Fibroblast of lung (primary cell): ENCODE results near the gene RNF223. TPM values are rescaled to one million over a fixed set of nuclear protein-coding genes. Genes with fewer than 3 reads are reported as not detected.

Experiments used
- DNase-seq, 2 donors: peaks; one replicate each; pipeline versions ENCODE4 v3.0.0 to v3.0.0-alpha.2; 2010; ENCODE audit warnings: low read depth in 2 of 2
- H2AFZ ChIP-seq: 2 replicates; pipeline ENCODE4 v1.5.1; 2012; ENCODE audit warnings: low read length, control low read depth, inconsistent platforms
- H3K27ac ChIP-seq: 2 replicates; pipeline ENCODE4 v1.5.1; 2011; ENCODE audit warnings: low read length, control low read depth; ENCODE audit not compliant: insufficient read depth
- H3K27me3 ChIP-seq: 2 replicates; pipeline ENCODE4 v1.5.1; 2011; ENCODE audit warnings: mild to moderate bottlenecking, low read length; ENCODE audit not compliant: control insufficient read depth, insufficient read depth
- H3K36me3 ChIP-seq: 2 replicates; pipeline ENCODE4 v1.5.1; 2011; ENCODE audit warnings: low read length; ENCODE audit not compliant: control insufficient read depth, insufficient read depth
- H3K4me1 ChIP-seq: 2 replicates; pipeline ENCODE4 v1.5.1; 2011; ENCODE audit warnings: low read length; ENCODE audit not compliant: control insufficient read depth, insufficient read depth; ENCODE audit errors: extremely low read depth
- H3K4me2 ChIP-seq: 2 replicates; pipeline ENCODE4 v1.5.1; 2011; ENCODE audit warnings: low read length, control low read depth; ENCODE audit not compliant: insufficient read depth; ENCODE audit errors: extremely low read depth
- H3K4me3 ChIP-seq, 4 experiments: fragments of 200-600 bp in 1 of 4; sonication (generic) in 1 of 4; replicated peaks in 1 of 4; 2 replicates each; pipeline ENCODE4 v1.5.1; 2011 to 2016; ENCODE audit warnings: low read length in 4 of 4, low read depth in 3 of 4, mild to moderate bottlenecking in 3 of 4, control low read depth in 2 of 4, inconsistent platforms in 1 of 4, mixed read lengths in 1 of 4; ENCODE audit not compliant: insufficient read depth in 1 of 4; ENCODE audit errors: control extremely low read depth in 1 of 4
- H3K79me2 ChIP-seq: 2 replicates; pipeline ENCODE4 v1.5.1; 2012; ENCODE audit warnings: mild to moderate bottlenecking, low read length, inconsistent platforms; ENCODE audit not compliant: control insufficient read depth, insufficient read depth
- H3K9ac ChIP-seq: 2 replicates; pipeline ENCODE4 v1.5.1; 2011; ENCODE audit warnings: mild to moderate bottlenecking, low read length, control low read depth; ENCODE audit not compliant: insufficient read depth
- H3K9me3 ChIP-seq: 2 replicates; pipeline ENCODE4 v1.5.1; 2012; ENCODE audit warnings: low read depth, low read length; ENCODE audit not compliant: control insufficient read depth, insufficient read depth
- H4K20me1 ChIP-seq: 2 replicates; pipeline ENCODE4 v1.5.1; 2011; ENCODE audit warnings: low read length; ENCODE audit not compliant: control insufficient read depth, insufficient read depth; ENCODE audit errors: extremely low read depth
- CTCF ChIP-seq, 2 donors: IDR thresholded peaks in 1 of 2; conservative IDR thresholded peaks in 1 of 2; 1 replicate in 1 of 2; 2 replicates in 1 of 2; pipeline ENCODE4 v1.5.1; 2011 to 2012; ENCODE audit warnings: low read length in 2 of 2, control low read depth in 1 of 2, inconsistent platforms in 1 of 2, low read depth in 1 of 2, mild to moderate bottlenecking in 1 of 2
- EZH2 ChIP-seq: IDR thresholded peaks from 2 replicates; pipeline ENCODE4 v1.5.1; 2012; ENCODE audit warnings: low read length, control low read depth, mild to moderate bottlenecking; ENCODE audit errors: missing control alignments
- polyA plus RNA-seq, 2 donors: library from polyadenylated mRNA; depleted of rRNA in 1 of 2; stranded (reverse) in 1 of 2; unstranded in 1 of 2; fragments of >200 nt; gene quantifications; 2 replicates each; pipeline ENCODE4 v1.2.1, GENCODE V29; 2011 to 2012; ENCODE audit warnings: missing spikeins in 1 of 2
- total RNA-seq: library from RNA; depleted of rRNA; stranded (reverse); fragments of >200 nt; gene quantifications from 2 replicates; pipeline ENCODE4 v1.2.1, GENCODE V29; 2014

RNF223 gene
- total and polyA plus RNA-seq, 2 donors (not counting 1 experiment from before 2014, with no cell fraction given): not detected

GRCh38 chr1:1091344-1092148, 17.4 kb upstream of the RNF223 start:
- no peaks in the 10 kb centered on the region for H3K36me3 ChIP-seq
- no peak overlapping the region for H3K9ac ChIP-seq
- no peak for TF ChIP-seq CTCF (conservative IDR thresholded peaks at IDR 0.05 in 1 of 2, IDR thresholded peaks at IDR 0.05 in 1 of 2; ENCODE audit: low read depth in 1 of 2, low read length in 2 of 2)
- TF ChIP-seq EZH2: no peak
- no peak overlapping the region for H3K4me2 ChIP-seq
- no peaks in the 10 kb centered on the region for H3K79me2 ChIP-seq
- H3K27ac ChIP-seq: no peak overlapping the region
- no peak overlapping the region for H3K4me3 ChIP-seq
- DNase-seq: no peak
- no peaks in the 10 kb centered on the region for H4K20me1 ChIP-seq
- no peaks in the 10 kb centered on the region for H3K4me1 ChIP-seq
- no peaks in the 10 kb centered on the region for H3K27me3 ChIP-seq
- H3K9me3 ChIP-seq: no peaks in the 10 kb centered on the region
- no peak overlapping the region for H2AFZ ChIP-seq

- Histone ChIP-seq H3K4me2 (no peak overlapping the region), H2AFZ (no peak overlapping the region), H3K36me3 (no peaks in the 10 kb centered on the region), H3K9me3 (no peaks in the 10 kb centered on the region), H3K4me1 (no peaks in the 10 kb centered on the region), H3K27ac (no peak overlapping the region), H3K79me2 (no peaks in the 10 kb centered on the region), H3K4me3 (no peak overlapping the region), H3K27me3 (no peaks in the 10 kb centered on the region), H3K9ac (no peak overlapping the region), H4K20me1 (no peaks in the 10 kb centered on the region)
- DNase-seq: no peak
- TF ChIP-seq CTCF (conservative IDR thresholded peaks at IDR 0.05 in 1 of 2, IDR thresholded peaks at IDR 0.05 in 1 of 2; ENCODE audit: low read depth in 1 of 2, low read length in 2 of 2): no peak
- no peak for TF ChIP-seq EZH2
Measured at GRCh38 chr1:1090424-1091343, 16.6 kb upstream of the RNF223 start.

GRCh38 chr1:1089731-1090423, 15.8 kb upstream of the RNF223 start:
- Histone ChIP-seq H3K4me1 (no peaks in the 10 kb centered on the region), H3K9me3 (no peaks in the 10 kb centered on the region), H2AFZ (no peak overlapping the region), H3K4me3 (no peak overlapping the region), H3K9ac (no peak overlapping the region), H3K79me2 (no peaks in the 10 kb centered on the region), H3K27me3 (no peaks in the 10 kb centered on the region), H3K27ac (no peak overlapping the region), H3K4me2 (no peak overlapping the region), H3K36me3 (no peaks in the 10 kb centered on the region), H4K20me1 (no peaks in the 10 kb centered on the region)
- DNase-seq: no peak
- no peak for TF ChIP-seq CTCF (conservative IDR thresholded peaks at IDR 0.05 in 1 of 2, IDR thresholded peaks at IDR 0.05 in 1 of 2; ENCODE audit: low read depth in 1 of 2, low read length in 2 of 2)
- TF ChIP-seq EZH2: no peak
